GM23338 (cell line): ENCODE data around the gene CYP2W1. TPM values are rescaled to one million over a fixed set of nuclear protein-coding genes. Genes with fewer than 3 reads are reported as not detected.
A peak's percentile ranks its signal among the peaks of the same experiment; 100 is the strongest.

Source experiments
- ATAC-seq: fragments of 200-7000 bp; cut with Tn5 transposase; 3 replicates; pipeline ENCODE4 v1.9.1; 2020
- DNase-seq: peaks from one replicate; pipeline ENCODE4 v3.0.0-alpha.2; 2015; ENCODE audit warnings: low spot score
- H2AFZ ChIP-seq: fragments of 200-600 bp; sonication (generic); 2 replicates; pipeline ENCODE4 v1.8.0; 2016; ENCODE audit warnings: antibody characterized with exemption, mild to moderate bottlenecking, moderate library complexity
- H3F3A ChIP-seq: fragments of 200-600 bp; sonication (generic); replicated peaks from 2 replicates; pipeline ENCODE4 v1.8.0; 2017; ENCODE audit warnings: antibody characterized with exemption, mixed run types, low read depth
- H3K27ac ChIP-seq: fragments of 200-600 bp; sonication (generic); 2 replicates; pipeline ENCODE4 v1.6.1; 2016; ENCODE audit warnings: low read depth
- H3K27me3 ChIP-seq: fragments of 200-600 bp; sonication (generic); 2 replicates; pipeline ENCODE4 v1.8.0; 2016; ENCODE audit warnings: mild to moderate bottlenecking, mixed run types, moderate library complexity; ENCODE audit not compliant: insufficient read depth
- H3K36me3 ChIP-seq: fragments of 200-600 bp; sonication (generic); 2 replicates; pipeline ENCODE4 v1.8.0; 2016; ENCODE audit warnings: mild to moderate bottlenecking; ENCODE audit not compliant: insufficient read depth
- H3K4me1 ChIP-seq: fragments of 200-600 bp; sonication (generic); 2 replicates; pipeline ENCODE4 v1.8.0; 2016; ENCODE audit warnings: mild to moderate bottlenecking, moderate library complexity; ENCODE audit not compliant: insufficient read depth
- H3K4me2 ChIP-seq: fragments of 200-600 bp; sonication (generic); 2 replicates; pipeline ENCODE4 v1.7.1; 2017; ENCODE audit warnings: mixed run types
- H3K4me3 ChIP-seq: fragments of 200-600 bp; sonication (generic); 2 replicates; pipeline ENCODE4 v1.6.1; 2016; ENCODE audit warnings: mixed run types
- H3K79me2 ChIP-seq: fragments of 200-600 bp; sonication (generic); replicated peaks from 2 replicates; pipeline ENCODE4 v1.8.0; 2017; ENCODE audit warnings: mild to moderate bottlenecking; ENCODE audit not compliant: insufficient read depth
- H3K9me2 ChIP-seq: fragments of 200-600 bp; sonication (generic); 2 replicates; pipeline ENCODE4 v1.8.0; 2017; ENCODE audit not compliant: insufficient read depth
- H4K20me1 ChIP-seq: fragments of 200-600 bp; sonication (generic); replicated peaks from 2 replicates; pipeline ENCODE4 v1.8.0; 2017; ENCODE audit warnings: mild to moderate bottlenecking; ENCODE audit not compliant: insufficient read depth
- H3K27ac Mint-ChIP-seq: 2 replicates; pipeline ENCODE4 v1.8.0; 2020; ENCODE audit warnings: inconsistent platforms, mild to moderate bottlenecking, moderate library complexity, mixed read lengths
- H3K27me3 Mint-ChIP-seq: 3 replicates; pipeline ENCODE4 v1.8.0; 2022; ENCODE audit warnings: low read depth, mild to moderate bottlenecking, moderate library complexity, mixed read lengths, inconsistent platforms; ENCODE audit not compliant: insufficient read depth, poor library complexity
- H3K36me3 Mint-ChIP-seq: 3 replicates; pipeline ENCODE4 v1.8.0; 2021; ENCODE audit warnings: low read depth, mild to moderate bottlenecking, inconsistent platforms, moderate library complexity, mixed read lengths
- H3K4me1 Mint-ChIP-seq: 3 replicates; pipeline ENCODE4 v1.8.0; 2020; ENCODE audit warnings: mild to moderate bottlenecking, inconsistent platforms, mixed read lengths
- H3K4me3 Mint-ChIP-seq: 3 replicates; pipeline ENCODE4 v1.8.0; 2021; ENCODE audit warnings: moderate library complexity, mild to moderate bottlenecking, inconsistent platforms, mixed read lengths
- H3K9me3 Mint-ChIP-seq: 3 replicates; pipeline ENCODE4 v1.8.0; 2020; ENCODE audit warnings: moderate library complexity, mild to moderate bottlenecking, inconsistent platforms, mixed read lengths
- CREB1 ChIP-seq: fragments of 250-450 bp; sonication (Bioruptor Pico); IDR thresholded peaks from 2 replicates; pipeline ENCODE4 v1.5.0; 2020; ENCODE audit warnings: low read depth, mild to moderate bottlenecking, moderate library complexity
- EZH2phosphoT487 ChIP-seq: fragments of 200-600 bp; sonication (generic); IDR thresholded peaks from one replicate; pipeline ENCODE4 v1.8.1; 2018; ENCODE audit warnings: antibody characterized with exemption; ENCODE audit not compliant: unreplicated experiment
- JUNB ChIP-seq: IDR thresholded peaks from one replicate; pipeline ENCODE4 v1.6.1; 2016; ENCODE audit warnings: antibody characterized with exemption; ENCODE audit not compliant: unreplicated experiment
- NANOG ChIP-seq: IDR thresholded peaks from 2 replicates; pipeline ENCODE4 v1.6.1; 2016; ENCODE audit warnings: antibody characterized with exemption, borderline replicate concordance
- POLR2AphosphoS5 ChIP-seq: IDR thresholded peaks from 2 replicates; pipeline ENCODE4 v1.6.1; 2016; ENCODE audit warnings: antibody characterized with exemption, low read depth
- STAT1 ChIP-seq: IDR thresholded peaks from one replicate; pipeline ENCODE4 v1.6.1; 2016; ENCODE audit warnings: antibody characterized with exemption; ENCODE audit not compliant: unreplicated experiment
- ZNF114 ChIP-seq: fragments of 250-450 bp; sonication (Bioruptor Pico); IDR thresholded peaks from 2 replicates; pipeline ENCODE4 v1.5.0; 2020; ENCODE audit warnings: mild to moderate bottlenecking, moderate library complexity
- ZNF331 ChIP-seq: fragments of 250-450 bp; sonication (Bioruptor Pico); IDR thresholded peaks from 2 replicates; pipeline ENCODE4 v1.5.0; 2020; ENCODE audit warnings: low read depth, mild to moderate bottlenecking, moderate library complexity
- polyA plus RNA-seq: library from polyadenylated mRNA; unstranded; fragments of >200 nt; fragmentation: Nextera tagmentation; extraction: Ambion mirVana; gene quantifications from 2 replicates; pipeline ENCODE4 v1.2.1, GENCODE V29; 2016
- total RNA-seq: library from RNA; depleted of rRNA; stranded (reverse); fragments of >200 nt; shearing (Covaris generic); gene quantifications from 2 replicates; pipeline ENCODE4 v1.2.3, GENCODE V29; 2014
- TF ChIP-seq, protein P1 (sequence below): fragments of 250-450 bp; sonication (Bioruptor Pico); IDR thresholded peaks from 2 replicates; pipeline ENCODE4 v1.5.0; 2020; ENCODE audit warnings: mild to moderate bottlenecking, moderate library complexity
- TF ChIP-seq, protein P2 (sequence below), 2 experiments: fragments of 200-600 bp in 1 of 2; sonication (generic) in 1 of 2; conservative IDR thresholded peaks; 2 replicates each; pipeline versions ENCODE4 v1.5.1 to v1.6.1; 2016 to 2017; ENCODE audit warnings: antibody characterized with exemption in 2 of 2, low read depth in 2 of 2, mild to moderate bottlenecking in 2 of 2, moderate library complexity in 1 of 2
- TF ChIP-seq, protein P3 (sequence below): IDR thresholded peaks from one replicate; pipeline ENCODE4 v1.6.1; 2018; ENCODE audit warnings: antibody characterized with exemption; ENCODE audit not compliant: unreplicated experiment

CYP2W1 gene
- total and polyA plus RNA-seq, 2 experiments from 2014 or later, result not detected

DNA sequence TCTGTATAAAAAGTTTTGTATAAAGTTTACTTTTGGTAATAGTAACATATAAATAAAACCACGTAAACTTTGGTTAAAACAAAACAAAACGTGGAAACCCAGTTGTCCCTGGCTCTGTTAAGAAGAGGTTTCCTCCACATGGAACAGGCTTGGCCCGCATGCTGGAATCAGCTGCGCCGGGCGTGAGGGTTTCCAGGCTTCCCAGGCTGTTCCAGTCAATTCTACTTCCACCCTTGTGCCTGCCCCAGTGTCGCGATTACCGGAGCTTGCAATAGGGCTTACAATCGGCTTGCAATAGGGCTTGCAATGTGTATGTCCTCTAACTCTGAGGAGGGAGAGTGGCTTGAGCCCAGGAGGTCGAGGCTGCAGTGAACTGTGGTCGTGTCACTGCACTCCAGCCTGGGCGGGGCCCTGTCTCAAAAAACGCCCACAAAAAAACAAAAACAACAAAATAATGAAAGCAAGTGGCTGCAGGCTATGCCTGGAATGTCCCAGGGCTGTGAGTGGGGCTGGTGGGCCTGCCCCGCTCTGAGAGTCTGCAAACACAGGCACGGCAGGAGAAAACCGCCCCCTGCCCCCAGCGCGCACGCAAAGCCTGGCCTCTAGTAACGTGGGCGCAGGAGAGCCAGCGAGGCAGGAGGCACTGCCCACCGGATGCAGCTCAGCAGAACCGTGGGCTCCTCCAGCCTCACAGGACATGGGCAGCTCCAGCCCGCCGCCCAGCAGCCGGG is 16.3 kb downstream of the CYP2W1 start (continued):
- TF ChIP-seq, protein P1, sequence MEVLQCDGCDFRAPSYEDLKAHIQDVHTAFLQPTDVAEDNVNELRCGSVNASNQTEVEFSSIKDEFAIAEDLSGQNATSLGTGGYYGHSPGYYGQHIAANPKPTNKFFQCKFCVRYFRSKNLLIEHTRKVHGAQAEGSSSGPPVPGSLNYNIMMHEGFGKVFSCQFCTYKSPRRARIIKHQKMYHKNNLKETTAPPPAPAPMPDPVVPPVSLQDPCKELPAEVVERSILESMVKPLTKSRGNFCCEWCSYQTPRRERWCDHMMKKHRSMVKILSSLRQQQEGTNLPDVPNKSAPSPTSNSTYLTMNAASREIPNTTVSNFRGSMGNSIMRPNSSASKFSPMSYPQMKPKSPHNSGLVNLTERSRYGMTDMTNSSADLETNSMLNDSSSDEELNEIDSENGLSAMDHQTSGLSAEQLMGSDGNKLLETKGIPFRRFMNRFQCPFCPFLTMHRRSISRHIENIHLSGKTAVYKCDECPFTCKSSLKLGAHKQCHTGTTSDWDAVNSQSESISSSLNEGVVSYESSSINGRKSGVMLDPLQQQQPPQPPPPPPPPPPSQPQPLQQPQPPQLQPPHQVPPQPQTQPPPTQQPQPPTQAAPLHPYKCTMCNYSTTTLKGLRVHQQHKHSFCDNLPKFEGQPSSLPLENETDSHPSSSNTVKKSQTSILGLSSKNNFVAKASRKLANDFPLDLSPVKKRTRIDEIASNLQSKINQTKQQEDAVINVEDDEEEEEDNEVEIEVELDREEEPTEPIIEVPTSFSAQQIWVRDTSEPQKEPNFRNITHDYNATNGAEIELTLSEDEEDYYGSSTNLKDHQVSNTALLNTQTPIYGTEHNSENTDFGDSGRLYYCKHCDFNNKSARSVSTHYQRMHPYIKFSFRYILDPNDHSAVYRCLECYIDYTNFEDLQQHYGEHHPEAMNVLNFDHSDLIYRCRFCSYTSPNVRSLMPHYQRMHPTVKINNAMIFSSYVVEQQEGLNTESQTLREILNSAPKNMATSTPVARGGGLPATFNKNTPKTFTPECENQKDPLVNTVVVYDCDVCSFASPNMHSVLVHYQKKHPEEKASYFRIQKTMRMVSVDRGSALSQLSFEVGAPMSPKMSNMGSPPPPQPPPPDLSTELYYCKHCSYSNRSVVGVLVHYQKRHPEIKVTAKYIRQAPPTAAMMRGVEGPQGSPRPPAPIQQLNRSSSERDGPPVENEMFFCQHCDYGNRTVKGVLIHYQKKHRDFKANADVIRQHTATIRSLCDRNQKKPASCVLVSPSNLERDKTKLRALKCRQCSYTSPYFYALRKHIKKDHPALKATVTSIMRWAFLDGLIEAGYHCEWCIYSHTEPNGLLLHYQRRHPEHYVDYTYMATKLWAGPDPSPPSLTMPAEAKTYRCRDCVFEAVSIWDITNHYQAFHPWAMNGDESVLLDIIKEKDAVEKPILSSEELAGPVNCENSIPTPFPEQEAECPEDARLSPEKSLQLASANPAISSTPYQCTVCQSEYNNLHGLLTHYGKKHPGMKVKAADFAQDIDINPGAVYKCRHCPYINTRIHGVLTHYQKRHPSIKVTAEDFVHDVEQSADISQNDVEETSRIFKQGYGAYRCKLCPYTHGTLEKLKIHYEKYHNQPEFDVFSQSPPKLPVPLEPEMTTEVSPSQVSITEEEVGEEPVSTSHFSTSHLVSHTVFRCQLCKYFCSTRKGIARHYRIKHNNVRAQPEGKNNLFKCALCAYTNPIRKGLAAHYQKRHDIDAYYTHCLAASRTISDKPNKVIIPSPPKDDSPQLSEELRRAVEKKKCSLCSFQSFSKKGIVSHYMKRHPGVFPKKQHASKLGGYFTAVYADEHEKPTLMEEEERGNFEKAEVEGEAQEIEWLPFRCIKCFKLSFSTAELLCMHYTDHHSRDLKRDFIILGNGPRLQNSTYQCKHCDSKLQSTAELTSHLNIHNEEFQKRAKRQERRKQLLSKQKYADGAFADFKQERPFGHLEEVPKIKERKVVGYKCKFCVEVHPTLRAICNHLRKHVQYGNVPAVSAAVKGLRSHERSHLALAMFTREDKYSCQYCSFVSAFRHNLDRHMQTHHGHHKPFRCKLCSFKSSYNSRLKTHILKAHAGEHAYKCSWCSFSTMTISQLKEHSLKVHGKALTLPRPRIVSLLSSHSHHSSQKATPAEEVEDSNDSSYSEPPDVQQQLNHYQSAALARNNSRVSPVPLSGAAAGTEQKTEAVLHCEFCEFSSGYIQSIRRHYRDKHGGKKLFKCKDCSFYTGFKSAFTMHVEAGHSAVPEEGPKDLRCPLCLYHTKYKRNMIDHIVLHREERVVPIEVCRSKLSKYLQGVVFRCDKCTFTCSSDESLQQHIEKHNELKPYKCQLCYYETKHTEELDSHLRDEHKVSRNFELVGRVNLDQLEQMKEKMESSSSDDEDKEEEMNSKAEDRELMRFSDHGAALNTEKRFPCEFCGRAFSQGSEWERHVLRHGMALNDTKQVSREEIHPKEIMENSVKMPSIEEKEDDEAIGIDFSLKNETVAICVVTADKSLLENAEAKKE (CRISPR knock-in tag), result no peak
- TF ChIP-seq JUNB, result no peak
- TF ChIP-seq, protein P2, sequence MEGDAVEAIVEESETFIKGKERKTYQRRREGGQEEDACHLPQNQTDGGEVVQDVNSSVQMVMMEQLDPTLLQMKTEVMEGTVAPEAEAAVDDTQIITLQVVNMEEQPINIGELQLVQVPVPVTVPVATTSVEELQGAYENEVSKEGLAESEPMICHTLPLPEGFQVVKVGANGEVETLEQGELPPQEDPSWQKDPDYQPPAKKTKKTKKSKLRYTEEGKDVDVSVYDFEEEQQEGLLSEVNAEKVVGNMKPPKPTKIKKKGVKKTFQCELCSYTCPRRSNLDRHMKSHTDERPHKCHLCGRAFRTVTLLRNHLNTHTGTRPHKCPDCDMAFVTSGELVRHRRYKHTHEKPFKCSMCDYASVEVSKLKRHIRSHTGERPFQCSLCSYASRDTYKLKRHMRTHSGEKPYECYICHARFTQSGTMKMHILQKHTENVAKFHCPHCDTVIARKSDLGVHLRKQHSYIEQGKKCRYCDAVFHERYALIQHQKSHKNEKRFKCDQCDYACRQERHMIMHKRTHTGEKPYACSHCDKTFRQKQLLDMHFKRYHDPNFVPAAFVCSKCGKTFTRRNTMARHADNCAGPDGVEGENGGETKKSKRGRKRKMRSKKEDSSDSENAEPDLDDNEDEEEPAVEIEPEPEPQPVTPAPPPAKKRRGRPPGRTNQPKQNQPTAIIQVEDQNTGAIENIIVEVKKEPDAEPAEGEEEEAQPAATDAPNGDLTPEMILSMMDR (conservative IDR thresholded peaks at IDR 0.05; ENCODE audit: low read depth in 2 of 2), result no peak

DNA sequence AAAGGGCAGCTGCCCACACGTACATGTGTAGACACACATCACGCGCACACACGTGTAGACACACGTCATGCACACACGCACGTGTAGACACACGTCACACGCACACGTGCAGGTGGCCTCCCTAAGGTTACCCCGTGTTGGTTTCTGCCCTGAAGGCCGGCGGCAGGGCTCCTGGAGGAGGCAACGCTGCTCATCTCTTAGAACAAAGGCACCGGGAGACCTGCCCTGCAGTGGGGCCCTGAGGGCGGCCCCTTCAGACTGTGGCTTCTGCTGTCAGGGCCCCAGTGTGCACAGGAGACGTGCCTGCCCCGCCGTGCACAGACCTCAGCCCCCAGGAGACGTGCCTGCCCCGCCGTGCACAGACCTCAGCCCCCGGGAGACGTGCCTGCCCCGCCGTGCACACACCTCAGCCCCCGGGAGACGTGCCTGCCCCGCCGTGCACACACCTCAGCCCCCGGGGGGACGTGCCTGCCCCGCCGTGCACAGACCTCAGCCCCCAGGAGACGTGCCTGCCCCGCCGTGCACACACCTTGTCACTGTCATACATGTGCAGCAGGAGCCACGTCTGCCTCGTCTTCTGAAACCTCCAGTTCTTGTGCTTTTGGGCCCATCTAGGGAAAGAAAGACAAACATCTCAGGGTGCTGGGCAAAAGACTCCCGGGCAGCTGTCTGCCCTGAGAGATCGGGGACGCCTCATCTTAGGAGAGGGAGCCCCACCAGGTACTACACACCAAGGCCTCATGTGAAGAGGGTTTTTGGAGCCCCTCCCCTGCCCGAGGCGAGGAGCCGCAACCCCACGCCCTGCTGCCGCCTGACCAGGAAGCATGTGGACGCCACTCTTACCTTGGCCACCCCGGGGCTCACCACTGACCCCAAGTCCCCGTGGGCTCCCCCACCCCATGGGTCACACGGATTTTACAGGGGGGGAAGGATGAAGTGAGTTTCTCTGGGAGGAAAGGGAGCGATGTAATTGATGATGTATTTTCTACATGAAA is 17.3 kb downstream of the CYP2W1 start:
- Histone ChIP-seq H4K20me1 (no peaks in the 10 kb centered on the region), H3K4me2 (no peak overlapping the region), H3K4me3 (no peak overlapping the region), H3K79me2 (no peaks in the 10 kb centered on the region), H3K4me1 (no peaks in the 10 kb centered on the region), H3F3A (no peaks in the 10 kb centered on the region), H3K27me3 (no peaks in the 10 kb centered on the region), H3K36me3 (no peaks in the 10 kb centered on the region), H3K9me2 (no peaks in the 10 kb centered on the region), H3K27ac (no peak overlapping the region; the same call in 1 of the 2 replicates), H2AFZ (no peak overlapping the region)
- Mint-ChIP-seq H3K9me3 (no peaks in the 10 kb centered on the region), H3K36me3 (no peaks in the 10 kb centered on the region; the same call in 2 of the 3 replicates), H3K27me3 (peaks cover 9% of the 10 kb centered on the region), H3K4me3 (no peak overlapping the region), H3K27ac (0 out of 2 replicates have a peak overlapping the region, but pooled peaks have one; percentile 36), H3K4me1 (0 out of 3 replicates have a peak, but pooled peaks cover 2% of the 10 kb centered on the region)
- peak; percentile 8; the same call in 2 of the 3 replicates for ATAC-seq
- no peak for DNase-seq
- TF ChIP-seq, protein P3, sequence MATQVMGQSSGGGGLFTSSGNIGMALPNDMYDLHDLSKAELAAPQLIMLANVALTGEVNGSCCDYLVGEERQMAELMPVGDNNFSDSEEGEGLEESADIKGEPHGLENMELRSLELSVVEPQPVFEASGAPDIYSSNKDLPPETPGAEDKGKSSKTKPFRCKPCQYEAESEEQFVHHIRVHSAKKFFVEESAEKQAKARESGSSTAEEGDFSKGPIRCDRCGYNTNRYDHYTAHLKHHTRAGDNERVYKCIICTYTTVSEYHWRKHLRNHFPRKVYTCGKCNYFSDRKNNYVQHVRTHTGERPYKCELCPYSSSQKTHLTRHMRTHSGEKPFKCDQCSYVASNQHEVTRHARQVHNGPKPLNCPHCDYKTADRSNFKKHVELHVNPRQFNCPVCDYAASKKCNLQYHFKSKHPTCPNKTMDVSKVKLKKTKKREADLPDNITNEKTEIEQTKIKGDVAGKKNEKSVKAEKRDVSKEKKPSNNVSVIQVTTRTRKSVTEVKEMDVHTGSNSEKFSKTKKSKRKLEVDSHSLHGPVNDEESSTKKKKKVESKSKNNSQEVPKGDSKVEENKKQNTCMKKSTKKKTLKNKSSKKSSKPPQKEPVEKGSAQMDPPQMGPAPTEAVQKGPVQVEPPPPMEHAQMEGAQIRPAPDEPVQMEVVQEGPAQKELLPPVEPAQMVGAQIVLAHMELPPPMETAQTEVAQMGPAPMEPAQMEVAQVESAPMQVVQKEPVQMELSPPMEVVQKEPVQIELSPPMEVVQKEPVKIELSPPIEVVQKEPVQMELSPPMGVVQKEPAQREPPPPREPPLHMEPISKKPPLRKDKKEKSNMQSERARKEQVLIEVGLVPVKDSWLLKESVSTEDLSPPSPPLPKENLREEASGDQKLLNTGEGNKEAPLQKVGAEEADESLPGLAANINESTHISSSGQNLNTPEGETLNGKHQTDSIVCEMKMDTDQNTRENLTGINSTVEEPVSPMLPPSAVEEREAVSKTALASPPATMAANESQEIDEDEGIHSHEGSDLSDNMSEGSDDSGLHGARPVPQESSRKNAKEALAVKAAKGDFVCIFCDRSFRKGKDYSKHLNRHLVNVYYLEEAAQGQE, result no peak
- TF ChIP-seq JUNB (no peak), NANOG (no peak), STAT1 (no peak), POLR2AphosphoS5 (no peak), EZH2phosphoT487 (no peak), ZNF114 (no peak), CREB1 (no peak), ZNF331 (CRISPR knock-in tag) (no peak)
